OCI-M1 (cell line): ENCODE data around the gene FBXO48.
"Not testable (repeated sequence)": the region's sequence is repeated elsewhere in the genome, so short reads cannot be mapped to it uniquely, and the experiment has no call there.

Experiments used
- DNase-seq: peaks from one replicate; lab custom pipeline; 2025; lab: John Stamatoyannopoulos, UW

Gene FBXO48

DNA sequence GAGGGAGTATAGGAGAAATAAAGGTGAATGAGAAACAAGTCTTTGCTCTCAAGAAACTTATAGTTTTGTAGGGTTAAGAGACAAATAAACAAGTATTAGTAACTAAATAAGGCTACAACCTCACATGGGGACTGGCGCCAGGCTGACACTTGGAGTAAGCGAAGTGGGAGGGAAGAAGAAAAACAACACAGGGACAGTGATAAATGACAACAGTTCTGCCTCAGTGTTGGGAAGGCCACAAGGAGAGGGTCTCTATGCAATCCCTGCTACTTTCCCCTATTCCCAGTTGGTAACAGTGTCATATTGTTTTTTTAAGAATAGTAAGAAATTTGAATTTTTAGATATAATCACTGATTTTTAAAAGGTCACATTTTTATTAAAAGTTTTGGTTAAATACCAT lies 4.3 kb upstream of the FBXO48 start:
- no peak for DNase-seq

DNA sequence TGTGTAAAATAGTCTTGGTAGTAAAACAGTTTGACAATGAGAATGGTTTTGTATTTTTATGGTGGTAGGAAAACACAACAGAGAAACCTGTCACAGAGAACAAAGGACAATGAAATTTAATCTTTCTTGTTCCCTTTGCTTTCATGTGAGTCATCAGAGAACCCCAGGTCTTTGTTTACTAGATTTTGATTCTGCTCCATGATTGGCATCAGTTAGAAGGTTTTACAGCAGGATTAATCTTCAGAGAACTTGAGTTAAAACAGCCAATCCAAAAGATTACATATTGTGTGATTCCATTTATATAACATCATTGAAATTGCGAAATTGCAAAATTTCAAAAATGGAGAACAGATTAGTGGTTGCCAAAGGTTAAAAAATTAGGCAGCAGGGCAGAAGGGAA lies 2.8 kb upstream of the FBXO48 start:
- no peak for DNase-seq

- DNase-seq, result no peak
Observed at GRCh38 chr2:68468801-68469200, 1.7 kb upstream of the FBXO48 start.

- no peak for DNase-seq
Observed at GRCh38 chr2:68466778-68467076, 367 bp downstream of the FBXO48 start.

DNA sequence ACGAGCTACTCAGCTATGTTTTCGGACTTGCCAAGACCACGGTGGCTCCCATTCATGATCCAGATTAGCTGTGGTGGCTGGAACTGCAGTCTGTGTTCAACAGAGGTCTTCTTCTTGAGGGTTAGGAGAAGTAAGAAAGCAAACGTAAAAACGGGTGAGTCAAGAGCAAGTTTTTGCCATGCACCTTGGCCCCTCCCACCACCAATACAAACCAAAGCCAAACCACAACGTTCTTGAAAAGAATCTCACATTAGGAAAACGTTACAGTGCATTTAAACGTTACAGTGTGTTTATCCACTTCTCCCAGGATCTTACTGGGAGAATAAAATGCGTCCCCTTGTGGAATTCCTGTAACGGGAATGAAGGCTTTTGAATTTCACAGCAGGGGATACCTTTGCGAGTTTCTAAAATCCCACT lies 725 bp downstream of the FBXO48 start:
- peak; percentile 60 for DNase-seq

- no peak for DNase-seq
Observed at GRCh38 chr2:68465081-68465916, 1.8 kb downstream of the FBXO48 start.

DNA sequence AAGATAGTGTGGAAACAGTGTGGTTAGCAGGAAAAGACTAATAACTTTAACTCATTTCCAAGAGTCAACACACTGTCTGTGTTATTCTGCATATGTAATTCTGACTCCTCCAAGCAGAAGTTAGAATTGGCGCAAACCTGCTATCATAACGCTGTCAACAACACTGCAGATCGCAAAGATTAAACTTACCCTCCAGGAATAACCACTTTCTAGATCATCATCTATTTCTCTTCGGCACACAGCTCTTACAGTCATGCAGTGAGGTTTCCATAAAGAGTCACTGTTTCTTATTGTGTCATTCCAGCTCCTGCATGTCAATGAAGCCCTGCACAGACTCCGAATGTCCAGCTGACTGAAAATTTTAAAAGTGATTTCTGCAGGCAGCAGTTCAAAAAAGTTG lies 2.4 kb downstream of the FBXO48 start:
- no peak for DNase-seq

DNA sequence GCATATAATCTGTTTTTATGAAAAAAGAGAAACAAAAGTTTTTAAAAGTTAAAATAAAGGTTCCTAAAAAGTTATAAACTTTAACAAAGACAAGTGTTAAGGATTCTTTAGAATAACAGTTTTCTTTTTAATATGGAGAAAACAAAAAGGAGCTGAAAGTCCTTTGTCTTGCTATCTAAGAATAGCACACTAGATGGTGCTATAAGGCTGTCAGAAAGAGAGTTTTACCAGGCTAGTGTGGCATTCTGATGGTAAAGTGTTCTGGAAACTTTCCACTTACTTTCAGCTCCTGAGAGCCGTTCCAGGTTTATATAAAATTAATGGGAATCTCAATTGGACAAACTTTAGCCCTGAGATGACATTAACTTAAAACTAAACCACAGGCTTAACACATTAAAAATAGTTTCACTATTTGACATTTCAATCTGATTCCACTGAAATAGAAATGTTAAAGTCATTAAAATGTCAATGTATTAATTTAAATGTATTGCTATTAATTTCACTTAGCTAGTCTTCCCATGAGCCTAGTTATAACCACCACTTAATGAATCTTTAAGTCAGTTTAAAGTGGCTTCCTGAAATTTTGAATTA lies 3.7 kb downstream of the FBXO48 start:
- DNase-seq, result peak; percentile 79

GRCh38 chr2:68458981-68459380 lies 8.1 kb downstream of the FBXO48 start:
- no peak for DNase-seq

- DNase-seq, result no peak
Observed at GRCh38 chr2:68456198-68456597, 10.9 kb downstream of the FBXO48 start.

DNA sequence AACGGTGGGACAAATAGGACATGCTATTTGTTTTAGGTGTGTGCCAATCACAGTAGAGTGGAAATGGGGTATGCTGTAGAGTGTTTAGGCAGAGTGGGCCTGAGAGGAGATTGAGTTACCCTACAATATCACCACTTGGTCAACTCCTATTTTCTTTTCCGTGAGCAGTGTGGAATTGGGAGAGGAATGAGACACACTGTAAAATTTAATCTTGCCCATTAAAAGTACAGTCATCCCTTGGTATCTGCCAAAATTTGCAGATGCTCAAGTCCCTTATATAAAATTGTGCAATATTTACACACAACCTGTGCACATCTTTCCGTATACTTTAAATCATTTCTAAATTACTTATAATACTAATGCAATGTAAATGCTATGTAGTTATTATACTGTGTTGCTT lies 12.4 kb downstream of the FBXO48 start:
- no peak for DNase-seq

DNA sequence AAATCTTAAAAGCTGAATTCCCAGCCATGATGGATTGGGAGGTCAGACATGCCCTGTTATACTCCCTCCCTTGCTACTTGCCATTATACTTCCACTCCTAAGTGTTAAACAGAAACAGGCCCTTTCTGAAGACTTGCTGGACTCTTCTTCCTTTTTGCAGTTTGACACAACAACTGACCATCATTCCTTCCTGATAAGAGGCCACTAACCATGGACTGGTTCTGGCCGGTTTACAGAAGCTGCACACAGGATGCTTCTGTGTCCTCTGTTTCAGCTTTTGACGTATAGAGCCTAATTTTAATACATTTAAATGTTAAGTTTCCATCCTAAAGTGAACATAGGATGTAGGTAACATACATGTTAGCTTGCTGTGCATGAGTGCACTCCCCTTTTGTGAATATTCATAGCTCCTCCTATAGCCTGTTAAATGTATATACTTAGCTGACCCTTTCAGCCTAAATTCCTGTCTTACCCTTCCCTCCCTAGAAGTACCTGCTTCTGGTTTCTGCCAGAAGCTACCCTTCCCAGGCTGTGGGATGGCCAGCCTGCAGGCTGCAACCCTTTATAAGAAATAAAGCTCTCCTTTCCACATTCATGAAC lies 13.2 kb downstream of the FBXO48 start:
- peak; percentile 39 for DNase-seq

- no peak for DNase-seq
Observed at GRCh38 chr2:68452158-68452900, 14.8 kb downstream of the FBXO48 start.

GRCh38 chr2:68448671-68449653 lies 18.1 kb downstream of the FBXO48 start:
- DNase-seq, result no peak

GRCh38 chr2:68447118-68447517 lies 20.0 kb downstream of the FBXO48 start:
- DNase-seq, result no peak

DNA sequence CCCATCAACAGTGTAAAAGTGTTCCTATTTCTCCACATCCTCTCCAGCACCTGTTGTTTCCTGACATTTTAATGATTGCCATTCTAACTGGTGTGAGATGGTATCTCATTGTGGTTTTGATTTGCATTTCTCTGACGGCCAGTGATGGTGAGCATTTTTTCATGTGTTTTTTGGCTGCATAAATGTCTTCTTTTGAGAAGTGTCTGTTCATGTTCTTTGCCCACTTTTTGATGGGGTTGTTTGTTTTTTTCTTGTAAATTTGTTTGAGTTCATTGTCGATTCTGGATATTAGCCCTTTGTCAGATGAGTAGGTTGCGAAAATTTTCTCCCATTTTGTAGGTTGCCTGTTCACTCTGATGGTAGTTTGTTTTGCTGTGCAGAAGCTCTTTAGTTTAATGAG lies 20.7 kb downstream of the FBXO48 start:
- DNase-seq, result not testable (repeated sequence)

DNA sequence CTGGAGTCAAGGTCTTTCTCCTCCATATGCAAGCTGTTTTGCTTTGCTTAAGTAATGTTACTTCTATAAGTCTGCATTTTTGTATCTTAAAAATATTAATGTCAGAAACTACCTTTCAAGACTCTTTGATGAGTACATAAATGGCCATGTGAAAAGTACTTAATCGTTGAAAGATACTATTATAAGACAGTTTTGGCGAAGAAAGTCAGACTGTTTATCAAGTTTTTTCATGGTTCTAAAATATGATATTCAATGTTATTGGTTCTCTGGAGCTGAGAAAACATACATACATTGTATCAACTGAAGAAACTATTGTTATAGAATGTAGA lies 25.1 kb downstream of the FBXO48 start:
- no peak for DNase-seq

- DNase-seq, result peak; percentile 95
Observed at GRCh38 chr2:68441179-68441993, 25.7 kb downstream of the FBXO48 start.

GRCh38 chr2:68438455-68439303 lies 28.4 kb downstream of the FBXO48 start:
- DNase-seq, result no peak

DNA sequence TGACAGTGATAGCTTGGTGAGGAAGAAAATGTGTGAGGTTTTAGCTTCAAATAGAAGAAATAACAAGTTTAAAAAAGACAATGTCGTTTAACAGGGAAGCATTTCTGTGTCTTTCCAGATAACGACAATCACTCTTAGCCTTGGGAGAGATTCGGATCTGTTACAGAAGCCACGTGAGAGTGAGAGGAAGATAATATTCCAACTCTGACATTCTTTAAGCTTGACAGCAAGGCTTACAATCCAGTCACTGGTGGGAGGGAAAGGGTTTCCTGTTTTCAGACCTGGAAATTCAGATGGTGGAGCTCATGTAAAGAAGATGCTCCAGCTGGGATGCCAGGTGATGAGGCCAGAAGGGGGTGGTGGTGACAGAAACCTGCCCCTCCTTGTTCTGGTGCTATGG lies 30.8 kb downstream of the FBXO48 start:
- peak; percentile 29 for DNase-seq
